Lung (tissue), 12 donors: ENCODE measurements around the gene PANX1. TPM values are rescaled to one million over a fixed set of nuclear protein-coding genes. Genes with fewer than 3 reads are reported as not detected.

Experiments used
- ATAC-seq: fragments of 200-7000 bp; cut with Tn5 transposase; one replicate; pipeline ENCODE4 v1.9.1; 2020; ENCODE audit warnings: moderate number of reproducible peaks; ENCODE audit not compliant: insufficient read depth, low FRiP score
- DNase-seq, 3 donors: peaks; one replicate each; pipeline ENCODE4 v3.0.0-alpha.2; 2013 to 2017
- H3K27ac ChIP-seq, 2 donors: one replicate each; pipeline ENCODE4 v1.5.1; 2013; ENCODE audit warnings: mild to moderate bottlenecking in 2 of 2, moderate library complexity in 2 of 2, control low read depth in 1 of 2, inconsistent platforms in 1 of 2, low read depth in 1 of 2, low read length in 1 of 2
- H3K27me3 ChIP-seq, 3 donors: one replicate each; pipeline ENCODE4 v1.5.1; 2013; ENCODE audit warnings: low read length in 2 of 3; ENCODE audit not compliant: control insufficient read depth in 3 of 3, insufficient read depth in 3 of 3
- H3K36me3 ChIP-seq, 4 donors: one replicate each; pipeline ENCODE4 v1.5.1; 2013; ENCODE audit warnings: low read length in 4 of 4, mild to moderate bottlenecking in 1 of 4, moderate library complexity in 1 of 4; ENCODE audit not compliant: control insufficient read depth in 4 of 4, insufficient read depth in 4 of 4
- H3K4me1 ChIP-seq, 5 donors: one replicate each; pipeline ENCODE4 v1.5.1; 2013; ENCODE audit warnings: low read length in 5 of 5, mild to moderate bottlenecking in 2 of 5, moderate library complexity in 1 of 5; ENCODE audit not compliant: control insufficient read depth in 5 of 5, insufficient read depth in 5 of 5
- H3K4me3 ChIP-seq: one replicate; pipeline ENCODE4 v1.5.1; 2013; ENCODE audit warnings: mild to moderate bottlenecking, control low read depth, moderate library complexity
- H3K9ac ChIP-seq, 2 donors: one replicate each; pipeline ENCODE4 v1.5.1; 2013; ENCODE audit warnings: low read length in 2 of 2, control low read depth in 1 of 2; ENCODE audit not compliant: insufficient read depth in 1 of 2
- H3K9me3 ChIP-seq, 4 donors: one replicate each; pipeline ENCODE4 v1.5.1; 2013; ENCODE audit warnings: low read length in 3 of 4, mild to moderate bottlenecking in 1 of 4, moderate library complexity in 1 of 4; ENCODE audit not compliant: control insufficient read depth in 4 of 4, insufficient read depth in 3 of 4
- WGBS, 2 donors: extraction: QIAGEN DNeasy Blood & Tissue Kit; methylation state at CpG; one replicate each; pipeline ENCODE4 v1.1.7; 2013; 5-methylcytosine and 5-hydroxymethylcytosine counted together
- polyA plus RNA-seq, 2 donors: library from polyadenylated mRNA; stranded (reverse); fragments of 200-250 nt; gene quantifications; one replicate each; pipeline ENCODE4 v1.2.1, GENCODE V29; 2013
- total RNA-seq, 2 donors: library from RNA; depleted of rRNA in 1 of 2; stranded (reverse); fragments of >200 nt in 1 of 2; gene quantifications; one replicate each; pipeline ENCODE4 v1.2.1, GENCODE V29; 2014 to 2021
- TF ChIP-seq, protein P1 (sequence below): IDR thresholded peaks from 2 replicates; pipeline ENCODE4 v1.5.1; 2012; ENCODE audit warnings: mild to moderate bottlenecking; ENCODE audit errors: control extremely low read depth, extremely low read depth
- donor health status: control.
- donor health status: control.
- donor health status: Bipolar disorder and iron deficiency.
- donor health status: healthy.
- donor health status: DM: yes; HTN: yes; CAD: no.

PANX1 gene
- total and polyA plus RNA-seq, 4 donors = 5.9 to 25.7 (median 19.0) TPM

DNA sequence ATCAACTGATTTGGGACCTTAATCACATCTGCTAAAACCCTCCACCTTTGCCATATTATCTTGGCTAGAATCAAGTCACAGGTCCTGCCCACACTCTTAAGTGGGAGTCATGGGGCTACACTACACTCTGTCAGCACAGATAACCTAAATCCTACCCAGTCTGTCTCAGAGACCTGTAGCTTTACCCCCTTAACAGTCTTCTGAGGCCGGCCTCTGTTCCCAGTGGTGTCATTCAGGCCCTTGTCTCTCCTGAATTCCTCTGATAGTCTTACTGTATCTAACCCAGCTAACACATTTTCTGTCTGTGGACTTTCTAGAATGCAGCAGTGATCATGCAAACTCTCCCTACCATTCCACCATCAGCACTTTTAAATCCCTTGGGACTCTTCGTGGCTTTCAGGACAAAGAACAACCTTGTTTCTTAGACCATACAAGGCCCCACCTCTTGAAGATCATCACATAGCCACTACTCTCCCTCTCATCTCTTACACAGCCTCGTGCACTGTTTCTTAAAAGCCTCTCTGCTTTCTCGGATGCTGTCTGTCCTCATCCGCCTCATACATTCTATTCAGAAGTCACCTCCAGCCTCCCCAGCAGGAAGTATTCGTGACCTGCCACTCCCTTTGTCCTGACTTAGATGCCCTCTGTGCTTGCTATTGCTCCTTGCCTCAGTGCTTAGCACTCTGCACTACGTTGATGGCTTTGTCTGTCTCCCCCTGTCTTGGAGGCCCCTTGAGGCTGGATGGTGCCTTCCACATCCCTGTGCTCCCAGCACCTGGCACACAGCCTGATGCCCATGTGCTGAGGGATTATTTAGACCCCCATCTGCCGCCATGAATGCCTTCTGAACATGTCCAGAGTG, 57.9 kb downstream of the PANX1 start:
- DNase-seq (no peak), ATAC-seq (no peak)
- H3K4me3 ChIP-seq = no peak overlapping the region
- H3K27ac ChIP-seq = no peak overlapping the region
- H3K9ac ChIP-seq = no peak overlapping the region
- TF ChIP-seq, protein P1, sequence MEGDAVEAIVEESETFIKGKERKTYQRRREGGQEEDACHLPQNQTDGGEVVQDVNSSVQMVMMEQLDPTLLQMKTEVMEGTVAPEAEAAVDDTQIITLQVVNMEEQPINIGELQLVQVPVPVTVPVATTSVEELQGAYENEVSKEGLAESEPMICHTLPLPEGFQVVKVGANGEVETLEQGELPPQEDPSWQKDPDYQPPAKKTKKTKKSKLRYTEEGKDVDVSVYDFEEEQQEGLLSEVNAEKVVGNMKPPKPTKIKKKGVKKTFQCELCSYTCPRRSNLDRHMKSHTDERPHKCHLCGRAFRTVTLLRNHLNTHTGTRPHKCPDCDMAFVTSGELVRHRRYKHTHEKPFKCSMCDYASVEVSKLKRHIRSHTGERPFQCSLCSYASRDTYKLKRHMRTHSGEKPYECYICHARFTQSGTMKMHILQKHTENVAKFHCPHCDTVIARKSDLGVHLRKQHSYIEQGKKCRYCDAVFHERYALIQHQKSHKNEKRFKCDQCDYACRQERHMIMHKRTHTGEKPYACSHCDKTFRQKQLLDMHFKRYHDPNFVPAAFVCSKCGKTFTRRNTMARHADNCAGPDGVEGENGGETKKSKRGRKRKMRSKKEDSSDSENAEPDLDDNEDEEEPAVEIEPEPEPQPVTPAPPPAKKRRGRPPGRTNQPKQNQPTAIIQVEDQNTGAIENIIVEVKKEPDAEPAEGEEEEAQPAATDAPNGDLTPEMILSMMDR = no peak
- no peaks in the 10 kb centered on the region for H3K27me3 ChIP-seq
- peaks cover 0 to 14% (median 8%) of the 10 kb centered on the region in 4 donors for H3K36me3 ChIP-seq
- no peaks in the 10 kb centered on the region for H3K9me3 ChIP-seq
- H3K4me1 ChIP-seq = peaks cover 0 to 37% (median 5%) of the 10 kb centered on the region in 5 donors
- 87 to 93% methylated on average over 8 of the region's 8 CpGs for WGBS, 2 donors

DNA sequence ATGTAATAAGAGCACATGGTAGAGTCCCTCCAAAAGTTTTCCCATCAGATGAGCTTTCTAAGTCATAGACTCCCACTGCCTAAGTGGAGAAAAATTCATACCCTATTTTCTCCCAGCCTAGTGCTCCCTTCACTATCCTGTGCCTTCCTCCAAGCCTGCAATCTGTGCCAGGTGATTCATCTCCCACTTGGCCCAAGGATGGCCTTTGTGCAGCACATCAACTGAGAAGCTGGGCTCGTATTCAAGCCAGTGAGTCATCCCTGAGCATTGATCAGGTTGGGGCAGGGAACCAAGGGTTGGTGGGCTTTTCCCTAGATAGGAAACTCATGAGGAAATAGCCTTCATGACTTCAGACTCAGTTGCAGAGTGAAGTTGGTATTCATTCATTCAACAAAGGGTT, 64.6 kb downstream of the PANX1 start:
- DNase-seq (no peak), ATAC-seq (no peak)
- H3K4me3 ChIP-seq = no peak overlapping the region
- no peaks in the 10 kb centered on the region for H3K27me3 ChIP-seq
- H3K9ac ChIP-seq = no peak overlapping the region
- H3K27ac ChIP-seq = no peak overlapping the region
- peaks cover 0 to under 1% (median 0%) of the 10 kb centered on the region in 5 donors for H3K4me1 ChIP-seq
- H3K9me3 ChIP-seq = no peaks in the 10 kb centered on the region
- no peaks in the 10 kb centered on the region for H3K36me3 ChIP-seq
- TF ChIP-seq, protein P1 = no peak
- 59 to 75% methylated on average over 1 of the region's 1 CpG for WGBS, 2 donors

DNA sequence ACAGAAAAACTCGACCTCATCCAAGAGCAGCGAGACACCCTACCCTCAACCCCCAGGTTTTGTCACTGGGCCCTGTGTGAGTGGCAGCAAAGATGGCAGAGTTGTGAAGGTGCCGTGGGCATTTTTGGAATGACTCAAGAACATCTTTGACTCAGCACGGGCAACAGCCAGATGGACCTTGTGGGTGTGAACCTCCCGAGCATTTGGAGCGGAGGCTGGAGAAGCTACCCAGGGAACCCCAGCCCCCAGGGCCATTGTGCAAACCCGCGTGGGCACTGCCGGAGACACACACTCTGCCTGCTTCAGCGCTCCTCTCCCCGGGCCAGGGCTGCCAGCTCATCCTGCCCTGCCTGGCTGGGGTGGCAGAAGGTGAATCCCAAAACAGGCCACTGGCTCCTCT, 66.1 kb downstream of the PANX1 start:
- Histone ChIP-seq H3K4me1 (peaks cover 0 to 15% (median 2%) of the 10 kb centered on the region in 5 donors), H3K9ac (no peak overlapping the region), H3K27me3 (no peaks in the 10 kb centered on the region), H3K9me3 (no peaks in the 10 kb centered on the region), H3K27ac (no peak overlapping the region), H3K36me3 (no peaks in the 10 kb centered on the region), H3K4me3 (no peak overlapping the region)
- DNase-seq (no peak), ATAC-seq (no peak)
- TF ChIP-seq, protein P1 = no peak
- 92 to 97% methylated on average over 11 of the region's 11 CpGs for WGBS, 2 donors
